ENCODE results near the gene SDF2.
"Not testable (repeated sequence)": the region's sequence is repeated elsewhere in the genome, so short reads cannot be mapped to it uniquely, and the experiment has no call there.

The SDF2 gene

GRCh38 chr17:28623696-28624095 lies 38.0 kb downstream of the SDF2 start:
- DNase-seq: no peak

DNA sequence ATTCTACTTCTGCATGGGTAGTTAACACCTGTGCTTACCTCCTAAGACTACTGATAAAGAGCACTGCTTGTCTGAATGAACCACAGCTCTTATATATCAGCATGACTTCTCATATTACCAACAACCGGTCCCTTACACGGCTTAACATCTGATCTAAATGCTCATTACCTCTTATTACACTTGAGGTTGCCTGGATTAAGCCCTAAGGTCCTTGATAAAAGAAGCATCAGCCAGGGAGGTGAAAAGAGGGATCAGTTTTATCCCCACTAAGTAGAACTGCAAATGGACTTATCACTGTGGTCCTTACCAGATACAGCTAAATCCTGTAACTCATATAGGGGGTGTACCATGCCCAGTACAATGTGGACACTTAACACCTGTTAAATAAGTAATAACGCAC lies 39.5 kb downstream of the SDF2 start:
- no peak for DNase-seq

- DNase-seq: no peak
Measured at GRCh38 chr17:28620010-28620409, 41.7 kb downstream of the SDF2 start.

GRCh38 chr17:28618464-28618863 lies 43.2 kb downstream of the SDF2 start:
- no peak for DNase-seq

GRCh38 chr17:28616281-28616680 lies 45.4 kb downstream of the SDF2 start:
- DNase-seq: no peak

- no peak for DNase-seq
Measured at GRCh38 chr17:28615260-28615940, 46.3 kb downstream of the SDF2 start.

DNA sequence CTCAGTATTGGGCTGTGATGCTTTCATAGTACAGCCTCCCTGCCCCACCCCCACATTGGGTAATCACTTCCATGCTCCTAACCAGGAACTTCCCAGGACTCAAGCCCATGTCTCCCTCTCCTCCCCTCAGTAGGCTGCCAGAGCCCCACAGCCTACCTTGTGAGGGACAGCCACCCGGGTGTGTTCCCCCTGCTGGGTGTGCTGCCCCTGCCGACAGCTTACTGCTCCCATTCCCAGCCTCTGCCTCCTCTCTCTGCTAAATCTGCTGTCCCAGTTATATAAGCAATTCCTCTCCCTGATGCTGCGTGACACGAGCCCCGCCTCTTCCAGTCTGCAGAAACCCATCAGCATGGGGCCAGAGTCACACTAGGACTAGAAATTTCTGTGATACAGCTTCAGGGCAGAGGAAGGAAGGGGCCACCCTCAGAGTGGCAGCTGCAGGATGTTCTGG lies 47.8 kb downstream of the SDF2 start, which contains the start of gene RSKR:
RSKR (minus strand) TSS at position 255 of the 451 bp plus-strand sequence; CDS start at position 231, 24 bp downstream.
- no peak for DNase-seq

GRCh38 chr17:28612936-28613872 lies 48.5 kb downstream of the SDF2 start:
- DNase-seq: peak; percentile 32 to 50

GRCh38 chr17:28612531-28612930 lies 49.2 kb downstream of the SDF2 start:
- no peak for DNase-seq

GRCh38 chr17:28610376-28610775 lies 51.3 kb downstream of the SDF2 start:
- no peak for DNase-seq

DNA sequence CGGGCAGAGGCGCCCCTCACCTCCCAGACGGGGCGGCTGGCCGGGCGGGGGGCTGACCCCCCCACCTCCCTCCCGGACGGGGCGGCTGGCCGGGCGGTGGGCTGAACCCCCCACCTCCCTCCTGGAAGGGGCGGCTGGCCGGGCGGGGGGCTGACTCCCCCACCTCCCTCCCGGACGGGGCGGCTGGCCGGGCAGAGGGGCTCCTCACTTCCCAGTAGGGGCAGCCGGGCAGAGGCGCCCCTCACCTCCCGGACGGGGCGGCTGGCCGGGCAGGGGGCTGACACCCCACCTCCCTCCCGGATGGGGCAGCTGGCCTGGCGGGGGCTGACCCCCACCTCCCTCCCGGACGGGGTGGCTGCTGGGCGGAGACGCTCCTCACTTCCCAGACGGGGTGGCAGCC lies 57.7 kb downstream of the SDF2 start:
- not testable (repeated sequence) for DNase-seq

DNA sequence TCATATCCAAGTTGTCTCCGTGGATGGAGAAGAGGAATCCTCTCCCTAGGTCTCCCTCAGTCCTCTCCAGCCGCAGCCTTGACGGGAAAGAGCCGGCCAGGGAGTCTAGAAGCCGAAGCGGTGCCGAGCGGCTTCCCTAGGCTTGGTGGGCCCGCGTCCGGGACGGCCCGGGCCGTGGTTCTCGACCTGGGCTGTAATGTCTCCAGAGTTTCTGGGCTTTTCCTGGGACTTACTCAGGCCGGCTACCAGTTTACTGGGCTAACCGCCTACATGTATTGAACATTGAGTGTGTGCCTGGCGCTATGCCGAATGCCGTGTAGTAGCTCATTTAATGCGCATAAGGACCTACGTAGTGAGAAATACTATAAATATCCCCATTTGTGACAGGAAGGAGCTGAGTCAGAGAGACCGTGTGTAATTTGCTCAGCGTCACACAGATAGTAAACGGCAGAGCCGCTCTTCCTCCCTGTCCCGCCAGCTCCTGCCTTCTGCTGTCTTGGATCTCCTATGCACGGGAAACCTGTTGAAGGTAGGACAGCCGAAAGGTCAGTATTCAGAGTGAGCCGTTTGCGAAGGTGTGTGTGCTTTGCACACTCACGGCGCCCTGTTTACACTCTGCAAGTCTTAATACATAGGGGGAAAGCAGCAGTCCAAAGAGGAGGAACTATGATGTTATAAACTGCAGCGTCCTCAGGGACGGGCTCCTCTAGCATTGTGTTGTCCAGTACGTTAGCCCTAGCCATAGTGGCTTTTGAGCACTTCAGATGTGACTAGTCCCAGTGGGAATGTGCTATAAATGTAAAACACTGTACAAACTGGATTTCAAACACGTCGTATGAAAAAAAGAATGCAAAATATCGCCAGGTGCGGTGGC lies 62.2 kb downstream of the SDF2 start:
- peak; percentile 64 to 72 for DNase-seq

- DNase-seq: peak; percentile 95
Measured at GRCh38 chr17:28598799-28599310, 62.9 kb downstream of the SDF2 start, which contains the start of gene SPAG5. Gene SPAG5, minus strand, starts transcription at chr17:28599025. Its CDS starts 79 bp downstream, at chr17:28598946.

- no peak for DNase-seq
Measured at GRCh38 chr17:28598389-28598788, 63.3 kb downstream of the SDF2 start.
